GM18909 (cell line): ENCODE results near the gene RILPL1.
"Not testable (repeated sequence)": the region's sequence is repeated elsewhere in the genome, so short reads cannot be mapped to it uniquely, and the experiment has no call there.

Experiments used
- ATAC-seq: cut with Tn5 transposase; IDR thresholded peaks from one replicate; pipeline ENCODE4 v1.9.1; 2021; ENCODE audit warnings: mild to moderate bottlenecking; ENCODE audit not compliant: unreplicated experiment, poor library complexity

RILPL1 gene

GRCh38 chr12:123435636-123436016 lies 97.9 kb downstream of the RILPL1 start:
- no peak for ATAC-seq

- no peak for ATAC-seq
These were observed 99.9 kb downstream of the RILPL1 start for GRCh38 chr12:123433615-123434014.

GRCh38 chr12:123431951-123432817 lies 101.3 kb downstream of the RILPL1 start:
- not testable (repeated sequence) for ATAC-seq

DNA sequence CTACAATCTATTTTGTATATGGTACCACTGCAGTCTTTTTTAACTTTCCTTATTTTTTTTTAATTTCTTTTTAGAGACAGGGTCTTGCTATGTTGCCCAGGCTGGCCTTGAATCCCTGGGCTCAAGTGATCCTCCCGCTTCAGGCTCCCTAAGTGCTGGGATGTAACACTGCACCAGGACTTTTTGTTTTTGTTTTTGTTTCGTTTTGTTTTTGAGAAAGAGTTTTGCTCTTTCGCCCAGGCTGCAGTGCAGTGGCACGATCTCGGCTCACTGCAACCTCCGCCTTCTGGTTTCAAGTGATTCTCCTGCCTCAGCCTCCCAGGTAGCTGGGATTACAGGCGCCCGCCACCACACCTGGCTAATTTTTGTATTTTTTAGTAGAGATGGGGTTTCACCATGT lies 104.4 kb downstream of the RILPL1 start:
- not testable (repeated sequence) for ATAC-seq

DNA sequence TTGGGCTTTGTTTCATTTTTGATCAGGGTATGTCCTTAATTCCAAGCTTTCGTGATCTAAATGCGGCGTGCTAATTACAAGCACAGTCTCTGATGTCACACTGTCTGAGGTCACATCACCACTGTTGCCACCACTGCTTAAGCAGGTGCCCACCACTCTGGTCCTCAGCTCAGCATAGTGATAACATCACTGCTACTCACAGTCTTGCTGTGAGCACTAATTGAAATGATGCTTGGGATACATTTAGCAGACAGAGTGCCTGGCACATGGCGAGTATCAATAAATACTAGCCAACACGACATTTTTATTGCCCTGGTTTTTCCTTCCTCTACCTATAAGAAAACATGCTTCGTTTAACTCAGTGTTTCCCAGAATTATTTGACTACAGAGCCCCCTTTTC lies 104.9 kb downstream of the RILPL1 start:
- ATAC-seq = no peak

DNA sequence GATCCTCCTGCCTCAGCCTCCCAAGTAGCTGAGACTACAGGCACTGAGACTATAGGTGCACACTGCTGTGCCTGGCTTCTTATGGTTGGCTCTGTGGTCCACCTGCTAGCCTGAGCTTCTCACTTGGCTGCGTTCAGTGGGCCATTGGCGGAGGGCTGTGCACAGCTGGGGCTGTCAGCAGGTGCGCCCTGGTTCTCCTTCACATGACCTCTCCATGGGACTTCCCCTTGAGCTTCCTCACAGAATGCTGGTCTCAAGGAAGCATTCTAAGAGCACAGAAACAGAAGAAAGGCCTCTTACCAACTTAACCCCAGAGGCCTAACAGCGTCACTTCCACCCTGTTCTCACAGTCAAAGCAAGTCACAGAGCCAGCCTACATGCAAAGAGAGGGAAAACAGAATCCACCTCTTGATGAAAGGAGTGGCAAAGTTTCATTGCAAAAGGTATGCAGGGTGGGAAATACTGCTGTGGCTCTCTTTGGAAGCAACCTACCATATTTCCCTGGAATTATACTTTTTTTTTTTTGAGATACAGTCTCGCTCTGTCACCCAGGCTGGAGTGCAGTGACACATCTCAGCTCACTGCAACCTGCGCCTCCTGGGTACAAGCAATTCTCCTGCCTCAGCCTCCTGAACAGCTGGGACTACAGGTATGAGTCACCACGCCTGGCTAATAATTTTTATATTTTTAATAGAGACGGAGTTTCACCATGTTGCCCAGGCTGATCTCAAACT lies 106.3 kb downstream of the RILPL1 start:
- peak; percentile 89 for ATAC-seq

DNA sequence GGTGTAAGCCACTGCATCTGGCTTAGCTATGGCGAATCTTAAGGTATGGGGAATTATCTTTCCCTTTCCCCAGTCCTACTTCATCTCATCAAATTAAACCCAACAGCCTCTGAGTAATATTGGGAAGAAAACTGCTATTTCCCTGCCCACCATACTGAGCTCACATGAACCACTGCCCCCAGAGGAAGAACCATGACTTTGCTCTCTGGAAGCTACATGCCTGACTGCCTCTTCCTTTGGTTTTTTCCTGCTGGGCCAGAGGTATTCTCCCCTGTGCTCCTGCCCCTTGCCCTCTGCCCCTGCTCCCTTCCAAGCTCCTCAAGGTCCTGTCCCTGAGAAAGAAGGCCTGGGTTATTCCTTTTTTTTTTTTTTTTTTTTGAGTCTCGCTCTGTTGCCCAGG lies 112.2 kb downstream of the RILPL1 start:
- ATAC-seq = no peak
